ENCODE data around the gene C20orf141. TPM values are rescaled to one million over a fixed set of nuclear protein-coding genes. Genes with fewer than 3 reads are reported as not detected.

The C20orf141 gene
- total RNA-seq, 1 experiment from 2014 or later: not detected

DNA sequence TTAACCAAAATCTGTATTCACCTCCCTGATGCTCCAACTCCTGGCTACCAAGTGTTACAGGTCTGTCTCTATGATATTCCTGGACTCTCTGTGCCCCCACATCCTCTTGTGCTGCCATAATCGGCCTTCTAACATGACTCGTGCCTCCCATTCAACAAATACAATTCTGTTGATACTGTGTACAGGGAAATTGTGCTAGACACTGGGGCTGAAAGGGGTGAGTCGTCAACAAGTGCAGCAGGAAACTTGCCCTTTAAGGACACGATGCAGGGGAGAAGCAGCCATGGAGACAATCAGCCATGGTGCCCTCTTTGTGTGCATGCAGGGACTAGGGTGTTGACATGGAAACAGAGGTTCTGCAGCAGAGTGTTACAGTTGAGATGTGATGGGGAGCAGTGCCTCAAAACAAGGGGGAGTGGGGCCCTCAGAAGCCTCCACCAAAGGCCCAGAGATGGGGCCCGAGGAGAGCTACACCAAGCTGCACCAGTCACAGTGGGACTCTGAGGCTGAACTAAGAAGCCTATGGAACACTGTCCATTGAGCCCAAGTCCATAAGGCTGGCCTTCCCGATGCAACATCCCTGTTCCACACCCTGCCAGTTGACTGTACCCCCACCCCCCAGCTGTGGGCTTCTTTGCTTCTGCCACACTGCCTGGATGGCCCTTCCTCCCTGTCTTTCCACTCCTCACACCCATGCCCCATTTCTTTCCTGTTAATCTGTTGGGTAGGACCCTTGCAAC, 22.6 kb downstream of the C20orf141 start:
- peaks cover 7% of the 10 kb centered on the region for H3K4me1 Mint-ChIP-seq (ENCODE audit: insufficient read depth, unreplicated experiment)
- H3K9me3 Mint-ChIP-seq (ENCODE audit: unreplicated experiment): no peaks in the 10 kb centered on the region
- DNase-seq (ENCODE audit: unreplicated experiment): no peak
- ChIA-PET POLR2A (interaction anchor here (1.0 to 1.2 kb wide), 2 partner anchors 25 to 139 kb away, joined by 3 to 4 read pairs; no protein-coding TSS in a partner anchor), CTCF (no interaction called here)
- H3K27me3 Mint-ChIP-seq (ENCODE audit: insufficient read depth, unreplicated experiment): no peaks in the 10 kb centered on the region
- TF ChIP-seq, protein P1, sequence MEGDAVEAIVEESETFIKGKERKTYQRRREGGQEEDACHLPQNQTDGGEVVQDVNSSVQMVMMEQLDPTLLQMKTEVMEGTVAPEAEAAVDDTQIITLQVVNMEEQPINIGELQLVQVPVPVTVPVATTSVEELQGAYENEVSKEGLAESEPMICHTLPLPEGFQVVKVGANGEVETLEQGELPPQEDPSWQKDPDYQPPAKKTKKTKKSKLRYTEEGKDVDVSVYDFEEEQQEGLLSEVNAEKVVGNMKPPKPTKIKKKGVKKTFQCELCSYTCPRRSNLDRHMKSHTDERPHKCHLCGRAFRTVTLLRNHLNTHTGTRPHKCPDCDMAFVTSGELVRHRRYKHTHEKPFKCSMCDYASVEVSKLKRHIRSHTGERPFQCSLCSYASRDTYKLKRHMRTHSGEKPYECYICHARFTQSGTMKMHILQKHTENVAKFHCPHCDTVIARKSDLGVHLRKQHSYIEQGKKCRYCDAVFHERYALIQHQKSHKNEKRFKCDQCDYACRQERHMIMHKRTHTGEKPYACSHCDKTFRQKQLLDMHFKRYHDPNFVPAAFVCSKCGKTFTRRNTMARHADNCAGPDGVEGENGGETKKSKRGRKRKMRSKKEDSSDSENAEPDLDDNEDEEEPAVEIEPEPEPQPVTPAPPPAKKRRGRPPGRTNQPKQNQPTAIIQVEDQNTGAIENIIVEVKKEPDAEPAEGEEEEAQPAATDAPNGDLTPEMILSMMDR (IDR thresholded peaks at IDR 0.05; ENCODE audit: unreplicated experiment): no peak
- intact Hi-C loops (cut with micrococcal nuclease): no loop called here
- no peak overlapping the region for H3K4me3 Mint-ChIP-seq (ENCODE audit: unreplicated experiment)
- no peak overlapping the region for H3K27ac Mint-ChIP-seq (ENCODE audit: low read depth, unreplicated experiment)
- no TSS peak for BruUV-seq (replicated peaks)
- peaks cover 13% of the 10 kb centered on the region for H3K36me3 Mint-ChIP-seq (ENCODE audit: insufficient read depth, unreplicated experiment)

DNA sequence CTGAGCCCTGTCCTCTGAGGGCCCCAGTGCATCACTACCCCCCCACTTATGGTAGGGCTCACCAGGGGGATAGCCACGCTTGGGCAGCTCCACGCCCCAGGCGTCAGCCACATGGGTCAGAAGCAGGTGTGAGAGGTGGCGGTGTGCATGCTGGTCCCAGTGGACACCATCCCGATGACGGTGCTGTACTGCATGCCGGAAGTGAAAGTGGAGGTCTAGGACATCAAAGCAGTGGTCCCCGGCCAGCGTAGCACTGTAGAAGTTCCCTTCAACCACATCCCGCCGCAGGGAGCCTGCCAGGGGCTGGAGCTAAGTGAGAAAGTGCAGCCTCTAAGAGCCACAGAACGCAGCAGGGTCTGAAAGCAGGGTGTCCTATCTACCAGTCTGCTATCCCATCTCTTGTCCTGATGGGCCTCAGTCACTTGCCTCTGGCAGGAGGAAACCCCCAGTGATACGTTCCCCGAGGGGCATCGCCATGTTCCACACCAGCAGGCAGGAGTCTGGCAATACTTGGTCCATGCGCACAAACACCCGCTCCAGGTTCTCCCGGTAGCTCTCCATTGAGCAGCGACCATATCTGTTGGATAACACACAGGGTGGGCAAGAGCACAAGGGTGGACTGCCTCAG, 23.5 kb downstream of the C20orf141 start:
- DNase-seq (ENCODE audit: unreplicated experiment): no peak
- TF ChIP-seq, protein P1 (IDR thresholded peaks at IDR 0.05; ENCODE audit: unreplicated experiment): no peak
- intact Hi-C loops (cut with micrococcal nuclease): no loop called here
- Mint-ChIP-seq H3K27ac (ENCODE audit: low read depth, unreplicated experiment) (no peak overlapping the region), H3K4me1 (ENCODE audit: insufficient read depth, unreplicated experiment) (peaks cover 7% of the 10 kb centered on the region), H3K9me3 (ENCODE audit: unreplicated experiment) (no peaks in the 10 kb centered on the region), H3K36me3 (ENCODE audit: insufficient read depth, unreplicated experiment) (peaks cover 13% of the 10 kb centered on the region), H3K4me3 (ENCODE audit: unreplicated experiment) (no peak overlapping the region), H3K27me3 (ENCODE audit: insufficient read depth, unreplicated experiment) (no peaks in the 10 kb centered on the region)
- POLR2A ChIA-PET: interaction anchor here (1.2 kb wide), 1 partner anchor 35 kb away, joined by 3 read pairs; the partner anchor contains the start of gene PTPRA
- CTCF ChIA-PET: no interaction called here
- BruUV-seq (replicated peaks): no TSS peak

DNA sequence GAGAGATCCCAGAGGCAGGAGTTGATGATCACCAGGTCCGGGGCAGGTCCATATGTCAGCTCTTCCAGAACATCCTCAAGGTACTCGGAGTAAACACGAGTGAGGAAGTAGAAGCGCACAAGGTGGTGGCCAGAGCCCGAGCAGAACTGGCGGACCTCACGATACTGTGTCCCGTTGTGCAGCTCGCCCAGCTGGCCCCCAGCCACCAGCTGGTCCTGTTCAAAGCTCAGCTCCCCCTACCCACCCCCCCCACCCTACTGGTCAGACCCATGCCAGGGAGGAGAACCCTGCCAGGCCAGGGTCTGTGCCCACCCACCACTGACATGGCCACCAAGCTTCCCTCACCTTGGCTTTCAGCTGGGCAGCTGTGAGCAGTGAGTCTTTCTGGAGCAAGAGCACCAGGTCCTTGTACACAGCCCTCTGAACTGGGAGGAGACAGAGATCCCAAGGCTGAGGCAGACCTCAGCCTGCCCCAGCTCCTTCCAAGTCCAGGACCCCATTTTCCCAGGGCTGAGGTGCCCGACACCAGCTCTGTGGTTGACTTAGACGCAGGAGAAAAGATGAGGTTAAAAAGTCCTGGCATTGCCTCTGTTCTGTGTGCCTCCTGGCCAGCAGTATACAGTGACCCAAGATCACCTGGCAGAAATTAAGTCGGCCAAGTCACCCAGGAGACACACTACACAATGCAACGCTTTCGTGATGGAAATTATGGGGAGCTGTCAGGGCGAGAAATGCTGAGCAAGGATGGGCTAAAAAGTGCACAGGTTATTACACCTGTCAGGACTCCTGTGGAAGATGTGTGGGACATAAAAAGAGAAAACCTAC, 24.3 kb downstream of the C20orf141 start:
- Mint-ChIP-seq H3K27ac (ENCODE audit: low read depth, unreplicated experiment) (no peak overlapping the region), H3K4me1 (ENCODE audit: insufficient read depth, unreplicated experiment) (peaks cover 7% of the 10 kb centered on the region), H3K9me3 (ENCODE audit: unreplicated experiment) (no peaks in the 10 kb centered on the region), H3K36me3 (ENCODE audit: insufficient read depth, unreplicated experiment) (peaks cover 13% of the 10 kb centered on the region), H3K27me3 (ENCODE audit: insufficient read depth, unreplicated experiment) (no peaks in the 10 kb centered on the region), H3K4me3 (ENCODE audit: unreplicated experiment) (peak overlapping the region; percentile 82)
- no peak for DNase-seq (ENCODE audit: unreplicated experiment)
- BruUV-seq (replicated peaks): TSS peak; percentile 33
- POLR2A ChIA-PET: interaction anchor here (0.6 to 2.7 kb wide), 9 partner anchors 9 to 369 kb away, joined by 3 to 15 read pairs (median 4); partner anchors contain the start of gene PTPRA
- TF ChIP-seq, protein P1 (IDR thresholded peaks at IDR 0.05; ENCODE audit: unreplicated experiment): no peak
- CTCF ChIA-PET: interaction anchor here (0.6 to 0.7 kb wide), 2 partner anchors 12 to 86 kb away, joined by 3 to 4 read pairs; no protein-coding TSS in a partner anchor
- intact Hi-C loops (cut with micrococcal nuclease): no loop called here

DNA sequence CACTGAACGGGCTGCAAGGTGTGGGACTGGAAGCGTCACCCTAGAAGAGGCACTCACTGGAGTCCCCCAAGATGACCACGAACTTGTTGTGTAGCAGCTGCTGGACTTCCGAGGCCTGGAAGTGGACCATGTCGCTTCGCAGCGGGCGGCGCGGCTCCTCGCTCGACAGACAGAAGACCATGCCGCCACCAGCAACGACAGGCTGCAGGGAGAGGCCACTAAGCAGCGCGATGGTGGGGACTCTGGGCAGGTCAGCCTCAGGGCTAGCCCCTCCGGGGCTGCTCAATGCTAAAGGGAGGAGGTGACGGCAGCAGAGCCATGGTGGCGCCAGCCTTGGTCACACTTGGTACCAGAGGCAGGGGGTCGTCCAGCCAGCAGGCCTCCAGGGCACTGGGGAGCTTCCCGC, 24.9 kb downstream of the C20orf141 start:
- H3K27ac Mint-ChIP-seq (ENCODE audit: low read depth, unreplicated experiment): peak overlapping the region; percentile 76
- peaks cover 12% of the 10 kb centered on the region for H3K4me1 Mint-ChIP-seq (ENCODE audit: insufficient read depth, unreplicated experiment)
- intact Hi-C loops (cut with micrococcal nuclease): no loop called here
- H3K27me3 Mint-ChIP-seq (ENCODE audit: insufficient read depth, unreplicated experiment): no peaks in the 10 kb centered on the region
- POLR2A ChIA-PET: interaction anchor here (0.6 to 2.7 kb wide), 16 partner anchors 9 to 370 kb away, joined by 3 to 17 read pairs (median 4); partner anchors contain the start of genes IDH3B and NOP56
- TF ChIP-seq, protein P1 (IDR thresholded peaks at IDR 0.05; ENCODE audit: unreplicated experiment): no peak
- peaks cover 13% of the 10 kb centered on the region for H3K36me3 Mint-ChIP-seq (ENCODE audit: insufficient read depth, unreplicated experiment)
- CTCF ChIA-PET: no interaction called here
- H3K9me3 Mint-ChIP-seq (ENCODE audit: unreplicated experiment): no peaks in the 10 kb centered on the region
- peak overlapping the region; percentile 82 for H3K4me3 Mint-ChIP-seq (ENCODE audit: unreplicated experiment)
- DNase-seq (ENCODE audit: unreplicated experiment): no peak
- BruUV-seq (replicated peaks): no TSS peak

All from MCF 10A (cell line).